WTC11 (cell line): ENCODE results near the gene ZSWIM3.

Source experiments
- ATF2 ChIP-seq: sonication (generic); formaldehyde crosslinking; IDR thresholded peaks from 2 replicates; pipeline ENCODE4 v1.8.1; 2022; ENCODE audit warnings: low read depth, missing genetic modification reagents, borderline replicate concordance
- CBFB ChIP-seq: sonication (generic); formaldehyde crosslinking; IDR thresholded peaks from 2 replicates; pipeline ENCODE4 v1.8.1; 2022; ENCODE audit warnings: mild to moderate bottlenecking, low read depth, missing genetic modification reagents
- ETV6 ChIP-seq: sonication (generic); formaldehyde crosslinking; IDR thresholded peaks from 2 replicates; pipeline ENCODE4 v1.8.1; 2022; ENCODE audit warnings: mild to moderate bottlenecking, missing genetic modification reagents
- IRF2 ChIP-seq: sonication (generic); formaldehyde crosslinking; IDR thresholded peaks from 2 replicates; pipeline ENCODE4 v1.8.0; 2022; ENCODE audit warnings: low read depth, missing genetic modification reagents, borderline replicate concordance
- MLX ChIP-seq: sonication (generic); formaldehyde crosslinking; IDR thresholded peaks from 2 replicates; pipeline ENCODE4 v1.8.1; 2023; ENCODE audit warnings: mild to moderate bottlenecking, missing genetic modification reagents, moderate library complexity
- ZNF138 ChIP-seq: sonication (generic); formaldehyde crosslinking; conservative IDR thresholded peaks from 2 replicates; pipeline ENCODE4 v1.8.1; 2022; ENCODE audit warnings: mild to moderate bottlenecking, moderate library complexity, missing genetic modification reagents
- ZNF423 ChIP-seq: fragments of 250-450 bp; sonication (Bioruptor Pico); IDR thresholded peaks from 2 replicates; pipeline ENCODE4 v2.1.2; 2022; ENCODE audit warnings: mild to moderate bottlenecking, moderate library complexity
- TF ChIP-seq, protein P1 (sequence below): fragments of 200-600 bp; IDR thresholded peaks from 2 replicates; pipeline ENCODE4 v1.8.0; 2022; ENCODE audit warnings: antibody characterized with exemption
- TF ChIP-seq, protein P2 (sequence below): fragments of 250-450 bp; sonication (Bioruptor Pico); IDR thresholded peaks from 2 replicates; pipeline ENCODE4 v1.9.0; 2021; ENCODE audit warnings: mild to moderate bottlenecking

- TF ChIP-seq, protein P1, sequence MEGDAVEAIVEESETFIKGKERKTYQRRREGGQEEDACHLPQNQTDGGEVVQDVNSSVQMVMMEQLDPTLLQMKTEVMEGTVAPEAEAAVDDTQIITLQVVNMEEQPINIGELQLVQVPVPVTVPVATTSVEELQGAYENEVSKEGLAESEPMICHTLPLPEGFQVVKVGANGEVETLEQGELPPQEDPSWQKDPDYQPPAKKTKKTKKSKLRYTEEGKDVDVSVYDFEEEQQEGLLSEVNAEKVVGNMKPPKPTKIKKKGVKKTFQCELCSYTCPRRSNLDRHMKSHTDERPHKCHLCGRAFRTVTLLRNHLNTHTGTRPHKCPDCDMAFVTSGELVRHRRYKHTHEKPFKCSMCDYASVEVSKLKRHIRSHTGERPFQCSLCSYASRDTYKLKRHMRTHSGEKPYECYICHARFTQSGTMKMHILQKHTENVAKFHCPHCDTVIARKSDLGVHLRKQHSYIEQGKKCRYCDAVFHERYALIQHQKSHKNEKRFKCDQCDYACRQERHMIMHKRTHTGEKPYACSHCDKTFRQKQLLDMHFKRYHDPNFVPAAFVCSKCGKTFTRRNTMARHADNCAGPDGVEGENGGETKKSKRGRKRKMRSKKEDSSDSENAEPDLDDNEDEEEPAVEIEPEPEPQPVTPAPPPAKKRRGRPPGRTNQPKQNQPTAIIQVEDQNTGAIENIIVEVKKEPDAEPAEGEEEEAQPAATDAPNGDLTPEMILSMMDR: peak; percentile 35; the same call in 1 of the 2 replicates
- TF ChIP-seq, protein P2, sequence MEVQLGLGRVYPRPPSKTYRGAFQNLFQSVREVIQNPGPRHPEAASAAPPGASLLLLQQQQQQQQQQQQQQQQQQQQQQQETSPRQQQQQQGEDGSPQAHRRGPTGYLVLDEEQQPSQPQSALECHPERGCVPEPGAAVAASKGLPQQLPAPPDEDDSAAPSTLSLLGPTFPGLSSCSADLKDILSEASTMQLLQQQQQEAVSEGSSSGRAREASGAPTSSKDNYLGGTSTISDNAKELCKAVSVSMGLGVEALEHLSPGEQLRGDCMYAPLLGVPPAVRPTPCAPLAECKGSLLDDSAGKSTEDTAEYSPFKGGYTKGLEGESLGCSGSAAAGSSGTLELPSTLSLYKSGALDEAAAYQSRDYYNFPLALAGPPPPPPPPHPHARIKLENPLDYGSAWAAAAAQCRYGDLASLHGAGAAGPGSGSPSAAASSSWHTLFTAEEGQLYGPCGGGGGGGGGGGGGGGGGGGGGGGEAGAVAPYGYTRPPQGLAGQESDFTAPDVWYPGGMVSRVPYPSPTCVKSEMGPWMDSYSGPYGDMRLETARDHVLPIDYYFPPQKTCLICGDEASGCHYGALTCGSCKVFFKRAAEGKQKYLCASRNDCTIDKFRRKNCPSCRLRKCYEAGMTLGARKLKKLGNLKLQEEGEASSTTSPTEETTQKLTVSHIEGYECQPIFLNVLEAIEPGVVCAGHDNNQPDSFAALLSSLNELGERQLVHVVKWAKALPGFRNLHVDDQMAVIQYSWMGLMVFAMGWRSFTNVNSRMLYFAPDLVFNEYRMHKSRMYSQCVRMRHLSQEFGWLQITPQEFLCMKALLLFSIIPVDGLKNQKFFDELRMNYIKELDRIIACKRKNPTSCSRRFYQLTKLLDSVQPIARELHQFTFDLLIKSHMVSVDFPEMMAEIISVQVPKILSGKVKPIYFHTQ: no peak
- TF ChIP-seq ZNF423: no peak
- 0 out of 2 replicates have a peak, but pooled peaks have one; percentile 65 for TF ChIP-seq ZNF138 (CRISPR knock-in tag)
- no peak for TF ChIP-seq MLX (CRISPR knock-in tag)
- no peak for TF ChIP-seq IRF2 (CRISPR knock-in tag)
- no peak for TF ChIP-seq ATF2
- no peak for TF ChIP-seq ETV6 (CRISPR knock-in tag)
- no peak for TF ChIP-seq CBFB
Observed at GRCh38 chr20:45890077-45890984, 32.9 kb downstream of the ZSWIM3 start.
